ENCODE results near the gene ERC1.
A peak's percentile ranks its signal among the peaks of the same experiment; 100 is the strongest.

The ERC1 gene

DNA sequence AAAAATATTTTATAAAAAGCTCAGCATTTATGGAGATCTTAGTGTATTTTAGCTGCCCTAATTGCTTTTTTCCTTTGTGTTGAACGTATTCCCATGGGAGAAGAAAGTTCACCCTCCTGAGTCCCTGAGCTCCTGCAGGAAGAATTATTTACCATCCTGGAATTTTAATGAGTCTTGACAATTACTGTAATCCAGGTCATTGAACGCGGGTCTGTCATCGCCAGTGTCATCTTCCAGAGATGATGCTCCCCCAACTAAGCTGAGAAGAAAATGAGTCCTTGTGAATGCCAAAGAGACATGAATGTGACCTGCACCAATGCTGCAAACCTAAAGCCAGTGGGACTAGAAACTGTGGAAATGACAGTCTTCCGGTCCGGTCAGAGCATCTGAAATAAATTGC is 473.9 kb downstream of the ERC1 start:
- no peak for DNase-seq

- DNase-seq = no peak
Observed at GRCh38 chr12:1465990-1466389, 475.0 kb downstream of the ERC1 start.

DNA sequence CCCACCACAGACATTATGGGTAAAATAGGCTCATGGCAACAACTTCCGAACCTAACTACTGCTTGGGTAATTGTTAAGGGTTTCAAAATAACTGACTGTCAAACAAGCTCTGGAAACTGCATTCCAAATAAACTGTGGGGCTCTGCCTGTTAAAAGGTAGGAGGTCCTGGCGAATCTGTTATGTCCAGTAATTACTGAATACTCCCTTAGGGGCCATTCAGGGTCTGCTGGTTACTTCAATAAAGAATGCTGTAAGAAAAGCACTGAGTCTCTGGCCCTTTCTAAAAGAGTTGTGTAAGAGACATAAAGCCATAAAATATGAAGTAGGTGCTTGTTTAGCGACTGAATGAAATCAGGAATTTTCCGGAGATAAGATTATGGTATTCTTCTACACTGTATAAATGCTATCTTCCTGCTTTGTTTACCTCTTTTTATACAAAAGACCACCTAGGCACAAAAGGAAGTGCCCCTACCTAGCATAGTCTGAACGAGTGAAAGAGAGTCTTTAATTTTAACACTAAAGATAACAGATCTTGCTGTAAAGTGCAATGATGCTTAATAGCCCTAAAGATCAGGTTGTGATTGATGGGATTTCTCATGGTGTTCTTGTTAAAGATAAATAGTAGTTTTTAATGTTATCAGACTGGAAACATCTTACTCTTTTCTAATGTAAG is 475.6 kb downstream of the ERC1 start:
- DNase-seq = no peak

- DNase-seq = no peak
Observed at GRCh38 chr12:1467710-1468109, 476.7 kb downstream of the ERC1 start.

DNA sequence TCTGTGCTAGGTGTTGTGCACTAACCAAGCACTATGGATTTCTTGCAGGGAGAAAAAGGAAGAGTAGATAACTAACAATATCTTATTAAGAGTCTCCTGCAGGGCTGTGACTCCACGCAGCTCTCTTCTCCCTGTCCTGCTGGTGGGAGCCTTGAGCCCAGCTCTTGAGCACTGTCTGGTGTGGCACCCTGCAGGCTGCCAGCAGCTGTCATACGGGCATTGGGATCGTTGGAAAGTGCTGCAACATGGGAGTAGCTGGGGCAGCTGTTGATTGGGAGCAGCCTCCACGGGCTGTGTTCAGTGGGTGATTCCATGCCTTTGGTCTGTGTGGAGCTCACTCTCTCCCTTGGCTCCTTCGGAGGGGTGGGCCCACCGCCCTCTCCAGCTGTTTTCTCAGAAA is 478.0 kb downstream of the ERC1 start:
- no peak for DNase-seq

GRCh38 chr12:1470051-1470450 is 479.0 kb downstream of the ERC1 start:
- no peak for DNase-seq

DNA sequence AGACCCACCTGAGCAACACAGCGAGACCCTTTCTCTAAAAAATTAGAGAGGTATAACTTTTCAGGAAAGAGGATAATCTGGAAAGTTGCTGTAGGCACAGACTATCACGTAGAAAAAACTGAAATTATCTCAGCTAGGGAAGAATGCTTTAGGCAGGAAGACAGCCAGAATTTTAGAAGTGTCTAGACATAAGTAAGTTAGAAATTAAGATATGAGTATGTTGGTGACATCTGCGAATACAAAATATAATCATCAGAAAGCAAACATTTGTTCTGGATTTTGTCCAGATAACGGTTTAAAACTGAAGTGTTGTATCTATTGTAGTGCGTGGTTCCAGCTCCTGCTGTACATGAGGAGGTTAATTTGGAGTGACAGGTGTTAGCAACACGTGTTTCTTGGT is 480.2 kb downstream of the ERC1 start:
- DNase-seq = no peak

- DNase-seq = no peak
Observed at GRCh38 chr12:1473418-1473817, 482.4 kb downstream of the ERC1 start.

DNA sequence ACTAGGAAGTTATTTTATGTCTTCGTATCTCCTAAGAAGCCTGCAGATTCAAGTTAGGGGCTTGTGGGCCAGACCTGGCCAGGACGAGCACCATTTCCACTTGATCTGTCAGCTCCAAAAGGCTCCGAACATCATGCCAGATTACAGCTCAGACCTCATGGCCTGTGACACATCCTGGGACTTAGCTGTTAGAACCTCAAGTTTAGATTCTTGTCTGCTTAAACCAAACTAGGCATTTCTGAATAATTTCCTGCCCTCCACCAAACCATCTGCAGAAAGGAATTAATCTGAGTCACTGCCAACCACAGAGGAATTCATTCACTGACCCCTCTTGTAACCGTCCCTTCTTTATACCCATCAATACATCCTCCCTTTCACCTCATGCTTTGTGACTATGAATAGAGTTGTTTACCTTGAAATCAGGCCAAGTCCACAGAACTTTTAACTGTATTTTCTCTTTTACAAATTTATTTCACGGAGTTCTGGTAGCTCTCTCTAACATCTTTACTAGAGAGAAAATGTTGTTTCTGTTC is 483.1 kb downstream of the ERC1 start:
- peak; percentile 84 for DNase-seq

DNA sequence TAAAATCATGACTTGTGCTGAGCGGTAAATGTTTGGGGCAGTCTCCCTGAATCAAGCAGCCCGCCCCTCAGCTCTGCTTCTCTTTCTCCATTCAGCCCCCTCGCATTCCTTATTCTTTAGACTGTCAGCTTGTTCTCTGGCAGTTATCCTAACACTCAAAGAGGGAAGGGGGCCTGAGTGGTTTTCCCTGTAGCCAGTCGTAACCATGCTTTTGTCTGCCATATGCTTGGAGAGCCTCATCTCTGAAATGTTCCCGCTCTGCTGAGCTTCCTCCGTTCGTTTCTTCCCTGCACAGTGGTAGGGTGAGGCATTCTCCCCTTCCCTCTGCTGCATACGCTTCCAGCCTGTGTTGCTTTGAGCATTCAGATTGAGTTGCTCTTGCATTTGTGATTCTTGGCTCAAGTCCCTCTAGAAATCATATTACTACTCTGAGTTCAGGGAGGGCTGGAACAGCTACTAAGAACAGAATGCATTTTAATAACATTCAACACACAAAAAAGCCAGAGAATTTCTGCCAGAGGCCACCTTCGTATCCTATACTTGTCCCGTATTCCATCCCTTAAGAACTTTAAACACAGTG is 483.6 kb downstream of the ERC1 start:
- DNase-seq = peak; percentile 83

DNA sequence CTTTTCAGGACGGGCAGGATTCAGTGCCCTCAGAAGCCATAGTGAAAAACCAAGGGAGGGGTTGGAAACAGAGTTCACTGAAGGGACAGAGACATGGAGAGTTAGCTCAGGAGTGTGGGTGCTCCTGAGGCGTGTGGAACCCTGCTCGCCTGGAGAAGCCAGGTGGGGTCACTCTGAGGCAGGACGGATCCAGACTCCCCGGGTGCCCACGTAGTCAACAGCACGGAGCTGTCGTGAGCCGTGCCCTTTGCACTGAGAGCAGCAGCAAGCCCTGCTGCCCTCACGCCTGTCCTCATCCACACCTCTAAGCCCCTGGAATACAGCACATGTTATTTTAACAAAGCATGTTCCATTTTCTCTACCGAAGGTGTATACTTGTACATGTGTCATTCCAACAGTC is 488.6 kb downstream of the ERC1 start:
- no peak for DNase-seq

DNA sequence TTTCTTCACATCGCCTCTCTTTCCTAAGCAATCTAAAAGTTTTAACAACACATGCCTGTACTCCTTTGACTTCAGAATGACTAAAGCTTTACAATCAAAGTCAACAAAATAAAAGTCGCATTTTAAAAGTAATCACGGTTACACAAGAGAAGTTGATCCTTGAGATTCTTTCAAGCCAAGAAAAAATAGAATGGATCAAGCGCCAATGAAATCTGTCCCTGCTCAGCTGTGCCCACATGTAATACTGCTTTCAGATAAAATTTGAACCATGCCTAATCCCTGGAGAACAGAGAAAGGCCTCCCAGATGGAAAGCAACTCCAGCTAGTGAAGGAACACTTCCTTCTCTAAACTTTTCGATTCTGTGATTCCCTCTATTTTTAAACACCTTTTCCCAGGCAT is 490.3 kb downstream of the ERC1 start:
- no peak for DNase-seq

DNA sequence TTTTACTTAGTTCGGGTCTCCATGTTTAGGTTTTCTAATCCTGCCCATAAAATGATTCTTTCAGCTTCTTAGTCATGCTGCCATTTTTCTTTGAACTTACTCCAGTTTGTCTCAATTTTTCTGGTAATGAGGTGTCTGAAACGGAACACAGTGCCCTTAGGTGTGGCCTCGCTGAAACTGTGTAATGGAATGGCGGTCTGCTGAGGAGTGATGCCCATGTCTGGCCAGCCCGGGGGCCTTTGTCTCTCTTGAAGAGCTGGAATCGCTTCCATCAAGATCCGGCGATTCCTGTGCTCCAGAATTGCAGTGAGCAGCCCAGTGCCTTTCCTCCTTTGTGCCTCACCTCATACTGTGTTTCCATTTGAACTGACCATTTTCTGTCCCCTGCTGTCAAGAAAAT is 490.9 kb downstream of the ERC1 start:
- DNase-seq = peak; percentile 69

GRCh38 chr12:1488908-1489381 is 497.9 kb downstream of the ERC1 start:
- peak; percentile 96 for DNase-seq

DNA sequence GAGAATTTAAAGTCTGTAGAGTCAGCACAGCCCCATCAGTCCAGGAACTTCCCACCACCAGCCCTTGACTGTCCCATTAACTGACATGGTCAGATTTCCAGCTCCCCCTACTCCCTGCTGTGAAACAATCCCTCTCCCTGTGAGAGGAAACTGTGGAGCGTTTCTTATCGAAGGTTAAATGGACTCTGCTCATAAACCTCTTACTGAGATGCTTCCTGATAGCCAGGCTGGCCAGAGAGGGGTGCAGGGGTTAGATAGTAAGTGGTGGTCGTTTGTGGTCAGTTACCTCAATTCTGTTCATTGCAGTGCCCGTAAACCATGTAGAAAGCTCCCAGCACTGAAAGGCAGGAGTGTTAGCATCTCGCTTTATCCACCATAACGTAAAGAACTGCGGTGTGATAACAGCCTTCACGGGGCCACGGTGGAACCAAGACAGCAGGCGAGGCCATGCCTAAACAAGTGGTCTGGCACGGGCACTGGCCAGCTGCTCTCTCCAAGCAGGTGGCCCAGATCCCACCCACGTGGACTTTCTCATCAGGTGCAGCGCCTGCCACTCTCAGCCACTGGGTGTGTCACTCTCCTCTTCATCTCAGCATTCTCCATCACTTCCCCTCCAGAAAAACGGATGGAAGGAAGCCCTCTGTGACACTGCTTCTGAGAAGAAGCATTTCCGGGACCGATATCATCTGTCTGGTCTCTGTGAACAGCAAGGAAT is 501.1 kb downstream of the ERC1 start:
- DNase-seq = peak; percentile 66

DNA sequence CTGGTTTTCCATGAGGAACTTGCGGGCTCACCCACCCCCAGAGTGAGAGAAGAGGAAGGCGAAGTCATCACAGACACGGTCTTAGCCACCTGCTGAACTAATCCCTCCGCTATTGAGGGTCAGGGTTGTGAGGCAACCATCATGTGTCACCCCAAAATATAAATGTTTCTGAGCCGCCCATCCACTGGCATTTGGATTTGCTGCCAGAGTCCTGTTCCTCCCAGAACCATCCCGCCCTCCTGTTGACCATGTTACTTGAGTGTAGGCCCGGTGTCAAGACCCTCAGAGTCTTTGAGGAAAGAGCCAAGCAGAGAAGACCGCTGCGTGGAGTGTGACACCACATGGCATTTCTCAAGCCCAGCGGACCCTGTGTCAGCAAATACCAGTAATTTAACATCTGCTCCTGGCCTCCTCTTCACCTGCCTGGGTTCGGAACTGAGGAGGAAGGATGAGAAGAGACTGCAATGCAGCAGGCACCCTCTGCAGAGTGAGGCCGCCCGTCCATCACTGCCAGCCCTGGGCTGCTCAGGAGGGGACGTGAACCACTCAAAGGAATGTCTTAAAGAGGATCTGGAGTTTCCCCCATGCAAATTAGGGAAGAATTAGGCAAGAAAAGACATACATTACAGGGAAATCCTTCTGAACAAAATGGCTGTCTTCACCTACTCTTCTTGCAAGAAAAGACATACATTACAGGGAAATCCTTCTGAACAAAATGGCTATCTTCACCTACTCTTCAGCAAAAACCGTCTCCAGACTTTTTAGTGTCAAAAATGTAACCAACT is 502.9 kb downstream of the ERC1 start:
- DNase-seq = peak; percentile 55

DNA sequence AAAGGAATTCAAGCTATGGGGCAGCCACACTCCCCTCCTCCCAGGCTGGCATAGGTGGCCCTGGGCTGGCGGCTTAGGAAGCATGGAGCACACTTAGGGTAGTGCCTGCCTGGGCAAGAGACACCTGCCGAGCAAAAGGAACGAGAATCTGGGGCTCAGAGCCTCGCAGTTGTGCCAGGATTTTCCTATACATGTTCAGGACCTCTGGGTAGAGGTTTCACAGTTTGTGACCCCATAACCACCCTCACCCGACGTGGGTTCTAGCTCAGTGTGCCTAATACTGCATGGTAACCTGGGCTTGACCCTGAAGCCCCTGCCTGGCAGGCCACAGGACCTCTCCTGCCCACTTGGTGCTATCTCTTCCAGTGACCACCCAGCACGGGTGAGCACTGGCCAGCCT is 503.8 kb downstream of the ERC1 start:
- peak; percentile 40 for DNase-seq

DNA sequence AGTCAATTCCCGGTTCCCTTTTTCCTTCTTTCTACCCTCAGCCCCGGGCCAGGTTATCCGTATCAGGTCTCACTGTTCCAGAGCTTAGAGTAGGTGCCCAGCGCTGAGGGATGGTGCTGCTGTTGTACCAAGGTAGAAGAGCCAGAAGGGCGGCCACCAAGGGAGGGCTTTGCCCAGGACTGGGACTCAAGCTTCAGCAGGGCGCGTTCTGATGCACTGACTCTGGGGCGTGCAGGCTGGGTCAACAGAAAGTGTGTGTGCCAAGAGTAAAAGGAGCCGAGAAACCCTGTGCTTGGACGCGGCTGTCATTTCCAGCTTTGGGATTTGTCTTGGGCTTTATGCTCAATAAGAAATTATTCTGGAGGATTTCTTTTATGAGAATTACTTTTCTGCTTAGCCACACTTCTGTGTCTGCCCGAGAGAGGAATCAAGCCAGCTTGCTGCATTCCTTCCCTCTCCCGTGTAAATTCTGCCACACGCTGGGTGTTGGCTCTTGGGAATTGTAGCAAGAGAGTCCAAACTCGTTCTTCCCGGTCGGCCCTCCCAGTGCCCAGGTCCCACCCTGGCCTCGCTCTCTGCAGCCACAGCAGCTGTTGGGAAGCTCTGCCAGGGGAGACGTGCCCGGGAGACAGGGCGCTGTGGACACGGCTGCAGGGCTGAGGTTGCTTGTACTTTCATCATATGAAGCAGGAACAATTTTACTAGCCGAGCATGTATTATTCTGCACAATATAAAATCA is 505.3 kb downstream of the ERC1 start:
- DNase-seq = no peak

- DNase-seq = no peak
Observed at GRCh38 chr12:1497161-1497560, 506.1 kb downstream of the ERC1 start.

GRCh38 chr12:1498199-1498740 is 507.2 kb downstream of the ERC1 start:
- DNase-seq = no peak

GRCh38 chr12:1499351-1499750 is 508.3 kb downstream of the ERC1 start:
- DNase-seq = no peak

Data from islet precursor cell (in vitro differentiated cells).